ENCODE data around the gene IQCN. TPM values are rescaled to one million over a fixed set of nuclear protein-coding genes. Genes with fewer than 3 reads are reported as not detected.
A peak's percentile ranks its signal among the peaks of the same experiment; 100 is the strongest.

Gene IQCN
- total RNA-seq, 5 donors from 2014 or later (not counting 1 experiment from before 2014, with no cell fraction given) = 4.1 to 42.8 (median 6.3) TPM

DNA sequence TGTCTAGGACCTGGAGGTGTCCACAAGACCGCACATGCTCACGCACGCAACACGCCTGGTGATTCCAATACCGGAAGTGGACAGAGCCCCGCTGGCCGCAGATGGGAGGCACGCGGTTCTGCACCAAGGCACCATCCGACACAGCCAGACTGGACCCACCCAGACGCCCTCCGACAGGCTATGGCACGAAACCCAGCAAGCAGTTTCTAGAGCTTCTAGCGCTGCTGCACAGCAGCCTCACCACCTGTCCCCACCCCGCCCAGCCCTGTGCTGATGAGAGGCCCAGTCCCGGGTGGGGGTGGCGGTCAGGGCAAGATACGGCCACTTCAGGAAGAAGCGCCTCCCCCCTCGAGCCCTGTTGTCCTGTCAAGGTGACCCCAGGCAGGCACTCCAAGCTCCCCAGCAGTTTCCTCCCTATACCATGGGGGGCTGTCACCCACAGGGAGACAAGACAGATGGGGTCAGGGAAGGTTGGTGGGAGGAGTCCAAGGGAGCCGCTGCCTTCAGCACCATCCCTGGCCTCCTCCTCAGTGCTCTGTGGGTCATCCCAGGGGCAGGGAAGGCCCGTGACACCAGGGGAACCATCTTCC, 37.3 kb upstream of the IQCN start:
- no peak overlapping the region for H3K27ac ChIP-seq (ENCODE audit: low read length)
- H3K36me3 ChIP-seq (ENCODE audit: control insufficient read depth in 2 of 2, extremely low read depth in 1 of 2, insufficient read depth in 1 of 2, low read length in 1 of 2) = peaks cover 12 to 52% of the 10 kb centered on the region in 2 donors
- no peaks in the 10 kb centered on the region for H3K27me3 ChIP-seq (replicated peaks in 1 of 2; ENCODE audit: control insufficient read depth in 2 of 2, extremely low read depth in 1 of 2, insufficient read depth in 2 of 2, low read length in 1 of 2)
- CTCF ChIA-PET = no interaction called here
- no peaks in the 10 kb centered on the region for H3K9me3 ChIP-seq
- DNase-seq = no peak
- Mint-ChIP-seq H3K27me3 (no peaks in the 10 kb centered on the region), H3K9me3 (no peaks in the 10 kb centered on the region), H3K4me3 (no peak overlapping the region), H3K36me3 (peaks cover 12% of the 10 kb centered on the region), H3K4me1 (peaks cover 15 to 34% (median 16%) of the 10 kb centered on the region in 3 donors), H3K27ac (no peak overlapping the region)
- no peak overlapping the region for H3K4me3 ChIP-seq (ENCODE audit: control insufficient read depth in 1 of 2, extremely low read depth in 1 of 2, low read length in 1 of 2)
- ATAC-seq (replicated peaks in 1 of 4) = no peak
- peaks cover 3 to 50% of the 10 kb centered on the region in 2 experiments for H3K4me1 ChIP-seq (ENCODE audit: control insufficient read depth in 1 of 2, extremely low read depth in 1 of 2, insufficient read depth in 2 of 2, low read length in 2 of 2)
- 90% methylated on average over 11 of the region's 22 CpGs for whole genome bisulfite sequencing (ENCODE audit: insufficient coverage)
- POLR2A ChIA-PET = no interaction called here

DNA sequence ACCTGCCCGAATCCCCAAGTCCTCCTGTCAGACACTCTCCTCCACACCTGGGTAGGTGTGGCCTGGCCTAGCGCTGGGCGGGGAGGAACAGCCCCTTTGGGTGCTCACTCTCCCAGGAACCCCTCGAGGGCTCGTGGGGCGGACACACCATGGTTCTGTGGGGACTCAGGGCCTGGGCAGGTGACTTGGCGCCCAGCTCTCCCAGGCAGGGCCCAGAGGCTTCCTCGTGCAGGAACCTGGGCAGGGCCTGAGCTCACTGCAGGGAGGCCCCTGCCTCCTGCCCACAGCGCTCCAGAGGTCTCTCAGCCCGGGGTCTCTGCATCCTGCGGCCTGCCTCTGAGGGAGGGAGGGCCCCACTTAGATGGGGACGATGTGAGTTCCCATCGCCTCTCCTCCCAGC, 36.7 kb upstream of the IQCN start:
- no peak for DNase-seq
- H3K27me3 ChIP-seq (replicated peaks in 1 of 2; ENCODE audit: control insufficient read depth in 2 of 2, extremely low read depth in 1 of 2, insufficient read depth in 2 of 2, low read length in 1 of 2) = no peaks in the 10 kb centered on the region
- no peaks in the 10 kb centered on the region for H3K9me3 ChIP-seq
- H3K27ac ChIP-seq (ENCODE audit: low read length) = no peak overlapping the region
- H3K4me1 ChIP-seq (ENCODE audit: control insufficient read depth in 1 of 2, extremely low read depth in 1 of 2, insufficient read depth in 2 of 2, low read length in 2 of 2) = peaks cover 9 to 54% of the 10 kb centered on the region in 2 experiments
- H3K36me3 ChIP-seq (ENCODE audit: control insufficient read depth in 2 of 2, extremely low read depth in 1 of 2, insufficient read depth in 1 of 2, low read length in 1 of 2) = peaks cover 12 to 58% of the 10 kb centered on the region in 2 donors
- peaks cover 20 to 37% (median 23%) of the 10 kb centered on the region in 3 donors for H3K4me1 Mint-ChIP-seq
- no peak for ATAC-seq (replicated peaks in 1 of 4)
- H3K4me3 ChIP-seq (ENCODE audit: control insufficient read depth in 1 of 2, extremely low read depth in 1 of 2, low read length in 1 of 2) = no peak overlapping the region
- peak overlapping the region; percentile 39 to 46 for H3K27ac Mint-ChIP-seq
- no peak overlapping the region for H3K4me3 Mint-ChIP-seq
- no peaks in the 10 kb centered on the region for H3K9me3 Mint-ChIP-seq
- CTCF ChIA-PET = no interaction called here
- H3K27me3 Mint-ChIP-seq = no peaks in the 10 kb centered on the region
- WGBS (ENCODE audit: insufficient coverage) = 78% methylated on average over 8 of the region's 13 CpGs
- POLR2A ChIA-PET = no interaction called here
- peaks cover 12% of the 10 kb centered on the region for H3K36me3 Mint-ChIP-seq

DNA sequence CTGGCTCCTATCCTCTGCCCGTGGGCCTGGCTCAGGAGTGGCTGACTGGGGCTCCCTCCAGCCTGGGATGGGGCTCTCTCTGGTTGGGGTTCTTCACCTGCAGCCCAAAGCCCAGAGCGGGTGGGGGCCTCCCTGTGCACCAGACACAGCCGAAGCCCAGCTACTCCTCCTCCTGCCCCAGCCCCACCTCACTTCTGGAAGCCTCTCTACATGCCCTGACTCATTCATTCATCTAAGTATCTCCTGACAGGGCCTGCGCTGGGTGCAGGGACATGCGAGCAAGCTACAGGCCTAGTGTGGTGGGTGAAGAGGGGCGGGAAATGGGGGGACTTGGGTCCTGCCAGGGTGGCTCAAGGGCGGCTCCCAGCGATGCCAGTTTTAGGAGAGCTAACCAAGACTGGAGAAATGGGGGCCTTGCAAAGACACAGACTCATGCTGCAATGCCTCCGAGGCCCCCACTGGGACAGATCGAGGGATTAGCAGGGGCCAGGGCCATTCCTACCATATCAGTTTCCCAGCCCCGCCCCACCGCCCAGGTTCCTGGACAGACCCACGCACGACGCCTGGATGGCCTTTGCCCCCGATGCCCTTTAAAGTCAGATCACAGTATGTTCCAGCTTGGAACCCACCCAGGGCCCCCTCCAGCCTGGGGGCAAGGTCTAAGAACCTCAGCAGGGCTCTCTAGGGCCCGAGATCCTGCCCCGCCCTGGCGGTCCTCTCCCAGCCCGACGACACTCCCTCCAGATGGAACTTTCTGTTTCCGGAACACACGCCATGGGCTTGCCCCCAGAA, 36.1 kb upstream of the IQCN start:
- Histone ChIP-seq H3K9me3 (no peaks in the 10 kb centered on the region), H3K36me3 (ENCODE audit: control insufficient read depth in 2 of 2, extremely low read depth in 1 of 2, insufficient read depth in 1 of 2, low read length in 1 of 2) (peaks cover 9 to 55% of the 10 kb centered on the region in 2 donors), H3K27ac (ENCODE audit: low read length) (no peak overlapping the region), H3K4me3 (ENCODE audit: control insufficient read depth in 1 of 2, extremely low read depth in 1 of 2, low read length in 1 of 2) (no peak overlapping the region), H3K4me1 (ENCODE audit: control insufficient read depth in 1 of 2, extremely low read depth in 1 of 2, insufficient read depth in 2 of 2, low read length in 2 of 2) (peaks cover 15 to 60% of the 10 kb centered on the region in 2 experiments), H3K27me3 (replicated peaks in 1 of 2; ENCODE audit: control insufficient read depth in 2 of 2, extremely low read depth in 1 of 2, insufficient read depth in 2 of 2, low read length in 1 of 2) (no peaks in the 10 kb centered on the region)
- CTCF ChIA-PET = no interaction called here
- no peaks in the 10 kb centered on the region for H3K9me3 Mint-ChIP-seq
- no peak overlapping the region for H3K4me3 Mint-ChIP-seq
- H3K4me1 Mint-ChIP-seq = peaks cover 22 to 38% (median 26%) of the 10 kb centered on the region in 3 donors
- H3K27ac Mint-ChIP-seq = peak overlapping the region; percentile 39 to 46
- POLR2A ChIA-PET = no interaction called here
- ATAC-seq (replicated peaks in 1 of 4) (no peak), DNase-seq (no peak)
- H3K36me3 Mint-ChIP-seq = peaks cover 9% of the 10 kb centered on the region
- no peaks in the 10 kb centered on the region for H3K27me3 Mint-ChIP-seq
- 91% methylated on average over 17 of the region's 23 CpGs for WGBS (ENCODE audit: insufficient coverage)

DNA sequence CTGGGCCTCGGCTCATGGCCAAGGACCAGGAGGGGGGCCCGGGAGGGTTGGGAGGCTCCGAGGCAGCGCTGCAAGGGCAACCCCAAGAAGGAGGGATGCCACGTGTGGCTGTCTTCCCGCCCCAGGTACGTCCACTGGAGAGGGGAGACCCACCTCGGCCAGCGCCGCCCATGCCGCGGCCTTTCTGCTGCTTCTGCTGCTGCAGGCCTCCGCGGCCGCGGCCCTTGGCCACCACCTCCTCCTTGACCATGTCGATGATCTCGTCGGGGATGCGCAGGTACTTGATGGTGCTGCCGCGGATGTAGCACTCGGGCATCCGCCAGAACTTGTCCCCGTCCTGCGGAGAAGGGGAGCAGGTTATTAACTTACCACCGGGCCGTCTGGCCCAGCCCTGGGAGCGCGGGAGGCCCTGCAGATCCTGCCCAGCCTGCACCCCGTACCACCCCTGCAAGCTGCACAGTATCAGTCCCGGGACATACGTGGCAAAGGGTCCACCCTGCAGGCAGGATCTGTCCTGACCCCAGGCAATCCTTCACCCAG, 35.3 kb upstream of the IQCN start:
- ChIA-PET POLR2A (no interaction called here), CTCF (no interaction called here)
- Histone ChIP-seq H3K27ac (ENCODE audit: low read length) (no peak overlapping the region), H3K36me3 (ENCODE audit: control insufficient read depth in 2 of 2, extremely low read depth in 1 of 2, insufficient read depth in 1 of 2, low read length in 1 of 2) (peaks cover 9 to 54% of the 10 kb centered on the region in 2 donors), H3K4me3 (ENCODE audit: control insufficient read depth in 1 of 2, extremely low read depth in 1 of 2, low read length in 1 of 2) (no peak overlapping the region), H3K9me3 (no peaks in the 10 kb centered on the region), H3K27me3 (replicated peaks in 1 of 2; ENCODE audit: control insufficient read depth in 2 of 2, extremely low read depth in 1 of 2, insufficient read depth in 2 of 2, low read length in 1 of 2) (no peaks in the 10 kb centered on the region), H3K4me1 (ENCODE audit: control insufficient read depth in 1 of 2, extremely low read depth in 1 of 2, insufficient read depth in 2 of 2, low read length in 2 of 2) (peaks cover 18 to 67% of the 10 kb centered on the region in 2 experiments)
- no peak for ATAC-seq (replicated peaks in 1 of 4)
- H3K36me3 Mint-ChIP-seq = peaks cover 9% of the 10 kb centered on the region
- no peak overlapping the region for H3K4me3 Mint-ChIP-seq
- no peaks in the 10 kb centered on the region for H3K9me3 Mint-ChIP-seq
- no peak for DNase-seq
- no peaks in the 10 kb centered on the region for H3K27me3 Mint-ChIP-seq
- WGBS (ENCODE audit: insufficient coverage) = 96% methylated on average over 33 of the region's 33 CpGs
- peaks cover 27 to 44% (median 32%) of the 10 kb centered on the region in 3 donors for H3K4me1 Mint-ChIP-seq
- H3K27ac Mint-ChIP-seq = no peak overlapping the region

DNA sequence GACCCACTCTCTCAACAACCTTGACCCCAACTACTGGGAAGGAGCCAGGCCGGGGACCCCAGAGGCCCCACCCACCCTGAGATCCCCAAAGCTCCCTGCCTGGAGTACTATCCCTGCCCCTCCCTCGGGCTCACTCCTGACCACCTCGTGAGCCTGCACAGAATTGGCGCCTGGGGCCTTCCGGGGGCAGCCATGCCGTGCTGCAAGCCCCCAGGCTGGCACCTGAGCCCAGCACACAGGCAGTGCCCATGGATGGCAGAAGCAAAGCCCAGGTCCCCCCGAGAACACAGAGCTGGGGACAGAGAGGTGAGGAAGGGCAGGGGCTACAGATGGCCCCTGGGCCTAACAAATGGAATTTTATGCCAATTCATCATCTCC, 34.7 kb upstream of the IQCN start:
- Histone ChIP-seq H3K4me3 (ENCODE audit: control insufficient read depth in 1 of 2, extremely low read depth in 1 of 2, low read length in 1 of 2) (no peak overlapping the region), H3K27ac (ENCODE audit: low read length) (no peak overlapping the region), H3K36me3 (ENCODE audit: control insufficient read depth in 2 of 2, extremely low read depth in 1 of 2, insufficient read depth in 1 of 2, low read length in 1 of 2) (peaks cover 9 to 50% of the 10 kb centered on the region in 2 donors), H3K4me1 (ENCODE audit: control insufficient read depth in 1 of 2, extremely low read depth in 1 of 2, insufficient read depth in 2 of 2, low read length in 2 of 2) (peaks cover 18 to 74% of the 10 kb centered on the region in 2 experiments), H3K27me3 (replicated peaks in 1 of 2; ENCODE audit: control insufficient read depth in 2 of 2, extremely low read depth in 1 of 2, insufficient read depth in 2 of 2, low read length in 1 of 2) (no peaks in the 10 kb centered on the region), H3K9me3 (no peaks in the 10 kb centered on the region)
- CTCF ChIA-PET = no interaction called here
- H3K4me1 Mint-ChIP-seq = peaks cover 34 to 49% (median 34%) of the 10 kb centered on the region in 3 donors
- ATAC-seq (replicated peaks in 1 of 4) = no peak
- no peaks in the 10 kb centered on the region for H3K27me3 Mint-ChIP-seq
- peaks cover 7% of the 10 kb centered on the region for H3K36me3 Mint-ChIP-seq
- H3K4me3 Mint-ChIP-seq = no peak overlapping the region
- peak overlapping the region in 1 of 2 donors; percentile 28 for H3K27ac Mint-ChIP-seq
- WGBS (ENCODE audit: insufficient coverage) = 93% methylated on average over 7 of the region's 7 CpGs
- no peaks in the 10 kb centered on the region for H3K9me3 Mint-ChIP-seq
- DNase-seq = no peak
- POLR2A ChIA-PET = interaction anchor here in 1 of 2 donors (0.6 kb wide), 2 partner anchors 14 to 22 kb away, joined by 3 read pairs; partner anchors contain the start of gene LSM4

DNA sequence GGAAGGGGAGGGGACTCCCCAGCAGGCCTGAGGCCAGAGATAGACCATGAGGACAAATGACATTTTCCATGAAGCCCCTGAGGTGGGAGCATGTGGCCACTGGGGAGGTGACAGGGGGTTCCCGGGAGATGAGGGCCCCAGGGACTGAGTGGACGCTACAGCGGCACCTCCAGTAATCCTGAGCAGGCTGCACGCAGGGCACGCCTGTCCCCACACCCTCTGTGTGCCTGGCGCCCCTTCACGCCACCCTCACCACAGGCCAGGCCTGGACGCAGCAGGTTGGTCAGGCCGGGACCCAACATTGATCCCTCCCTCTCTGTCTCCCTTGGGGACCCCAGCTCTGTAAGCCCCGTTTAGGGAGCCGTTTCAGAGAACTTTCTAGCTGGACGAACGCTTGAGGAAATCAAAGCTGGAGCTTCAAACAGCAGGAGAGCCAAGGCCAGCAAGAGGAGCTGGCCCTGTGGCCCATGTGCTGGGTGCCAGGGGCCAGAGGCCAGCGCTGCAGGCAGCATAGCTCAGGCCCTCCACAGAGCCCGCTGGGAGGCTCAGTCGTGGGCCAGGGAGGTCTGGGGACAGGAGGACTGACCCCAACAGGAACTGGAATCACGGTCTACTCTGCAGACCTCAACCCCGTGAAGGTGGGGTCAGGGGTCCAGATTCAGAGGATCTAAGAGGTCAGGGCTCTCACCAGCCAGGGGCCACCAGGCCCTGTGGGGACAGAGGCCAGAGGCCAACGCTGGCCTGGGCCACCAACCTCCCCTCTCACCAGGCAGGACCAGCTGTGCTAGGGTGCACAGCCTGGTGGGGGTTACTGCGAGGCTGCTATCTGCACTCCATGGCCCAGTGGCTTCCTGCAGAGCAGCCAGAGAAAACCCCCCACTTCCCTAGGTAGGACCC, 34.0 kb upstream of the IQCN start:
- H3K27me3 ChIP-seq (replicated peaks in 1 of 2; ENCODE audit: control insufficient read depth in 2 of 2, extremely low read depth in 1 of 2, insufficient read depth in 2 of 2, low read length in 1 of 2) = no peaks in the 10 kb centered on the region
- no peak overlapping the region for H3K4me3 ChIP-seq (ENCODE audit: control insufficient read depth in 1 of 2, extremely low read depth in 1 of 2, low read length in 1 of 2)
- H3K4me1 ChIP-seq (ENCODE audit: control insufficient read depth in 1 of 2, extremely low read depth in 1 of 2, insufficient read depth in 2 of 2, low read length in 2 of 2) = peaks cover 19 to 80% of the 10 kb centered on the region in 2 experiments
- Mint-ChIP-seq H3K27ac (peak overlapping the region; percentile 99 to 100), H3K4me1 (peaks cover 40 to 56% (median 41%) of the 10 kb centered on the region in 3 donors), H3K4me3 (no peak overlapping the region), H3K36me3 (peaks cover 7% of the 10 kb centered on the region), H3K9me3 (no peaks in the 10 kb centered on the region), H3K27me3 (no peaks in the 10 kb centered on the region)
- POLR2A ChIA-PET = interaction anchor here in 1 of 2 donors (0.6 kb wide), 2 partner anchors 15 to 23 kb away, joined by 3 read pairs; partner anchors contain the start of gene LSM4
- no peaks in the 10 kb centered on the region for H3K9me3 ChIP-seq
- peaks cover 9 to 45% of the 10 kb centered on the region in 2 donors for H3K36me3 ChIP-seq (ENCODE audit: control insufficient read depth in 2 of 2, extremely low read depth in 1 of 2, insufficient read depth in 1 of 2, low read length in 1 of 2)
- ATAC-seq (replicated peaks in 1 of 4) = no peak
- WGBS (ENCODE audit: insufficient coverage) = 92% methylated on average over 15 of the region's 20 CpGs
- CTCF ChIA-PET = no interaction called here
- H3K27ac ChIP-seq (ENCODE audit: low read length) = peak overlapping the region; percentile 96
- no peak for DNase-seq
